Measurements from ENCODE around the gene FTH1.

The FTH1 gene

DNA sequence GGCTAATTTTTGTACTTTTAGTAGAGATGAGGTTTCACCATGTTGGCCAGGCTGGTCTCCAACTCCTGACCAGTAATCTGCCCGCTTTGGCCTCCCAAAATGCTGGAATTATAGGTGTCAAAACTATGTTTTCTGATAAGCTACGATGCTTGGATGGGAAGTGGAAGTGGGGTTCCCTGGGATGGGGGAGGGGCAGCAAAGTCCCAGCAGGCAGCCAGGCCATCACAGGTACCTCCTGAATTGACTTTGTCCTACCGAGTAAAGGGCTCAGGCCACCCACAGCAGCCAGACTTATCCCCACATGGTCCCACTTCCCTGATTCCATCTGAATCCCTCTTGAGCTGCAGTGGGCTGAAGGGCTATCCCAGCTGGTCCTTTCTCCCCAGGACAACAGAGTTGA, 6.9 kb downstream of the FTH1 start:
- no peak for DNase-seq (ENCODE audit: extremely low read depth, low read depth)
- TF ChIP-seq, protein P1, sequence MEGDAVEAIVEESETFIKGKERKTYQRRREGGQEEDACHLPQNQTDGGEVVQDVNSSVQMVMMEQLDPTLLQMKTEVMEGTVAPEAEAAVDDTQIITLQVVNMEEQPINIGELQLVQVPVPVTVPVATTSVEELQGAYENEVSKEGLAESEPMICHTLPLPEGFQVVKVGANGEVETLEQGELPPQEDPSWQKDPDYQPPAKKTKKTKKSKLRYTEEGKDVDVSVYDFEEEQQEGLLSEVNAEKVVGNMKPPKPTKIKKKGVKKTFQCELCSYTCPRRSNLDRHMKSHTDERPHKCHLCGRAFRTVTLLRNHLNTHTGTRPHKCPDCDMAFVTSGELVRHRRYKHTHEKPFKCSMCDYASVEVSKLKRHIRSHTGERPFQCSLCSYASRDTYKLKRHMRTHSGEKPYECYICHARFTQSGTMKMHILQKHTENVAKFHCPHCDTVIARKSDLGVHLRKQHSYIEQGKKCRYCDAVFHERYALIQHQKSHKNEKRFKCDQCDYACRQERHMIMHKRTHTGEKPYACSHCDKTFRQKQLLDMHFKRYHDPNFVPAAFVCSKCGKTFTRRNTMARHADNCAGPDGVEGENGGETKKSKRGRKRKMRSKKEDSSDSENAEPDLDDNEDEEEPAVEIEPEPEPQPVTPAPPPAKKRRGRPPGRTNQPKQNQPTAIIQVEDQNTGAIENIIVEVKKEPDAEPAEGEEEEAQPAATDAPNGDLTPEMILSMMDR (IDR thresholded peaks at IDR 0.05; ENCODE audit: low read depth, low read length): no peak

DNA sequence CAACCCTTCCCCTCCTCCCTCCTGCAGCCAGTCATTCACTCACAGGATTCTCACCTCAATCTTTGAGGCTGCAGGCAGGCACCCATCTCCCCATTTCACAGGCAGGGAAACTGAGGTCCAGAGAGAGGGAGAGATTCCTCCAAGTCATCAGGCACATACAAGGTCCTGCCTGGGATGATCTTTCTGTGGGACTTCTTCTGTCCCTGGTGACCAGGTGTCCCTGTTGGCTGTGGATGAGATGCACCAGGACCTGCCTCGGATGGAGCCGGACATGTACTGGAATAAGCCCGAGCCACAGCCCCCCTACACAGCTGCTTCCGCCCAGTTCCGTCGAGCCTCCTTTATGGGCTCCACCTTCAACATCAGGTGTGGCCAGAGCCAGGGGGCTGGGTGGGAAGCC, 7.8 kb downstream of the FTH1 start:
- TF ChIP-seq, protein P1 (IDR thresholded peaks at IDR 0.05; ENCODE audit: low read depth, low read length): no peak
- no peak for DNase-seq (ENCODE audit: extremely low read depth, low read depth)

DNA sequence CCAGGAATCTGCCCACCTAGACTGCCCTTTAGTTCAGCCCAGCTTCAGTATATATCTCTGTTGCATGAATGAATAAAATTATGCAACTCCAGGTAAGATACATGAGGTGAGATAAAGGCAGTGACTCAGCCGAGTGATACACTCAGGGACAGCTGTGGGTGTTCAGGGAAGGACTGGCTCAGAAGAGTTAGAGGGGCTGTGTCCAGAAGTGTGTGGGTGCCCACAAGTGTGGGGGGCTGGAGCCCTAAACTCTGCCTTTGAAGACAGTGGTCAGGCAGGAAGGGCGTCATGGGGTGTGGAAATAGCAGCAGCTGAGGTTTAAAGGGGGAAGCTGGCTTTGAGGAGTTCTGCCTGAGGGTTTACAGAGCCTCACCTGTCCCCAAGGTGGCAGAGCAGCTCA, 8.3 kb downstream of the FTH1 start:
- TF ChIP-seq, protein P1 (IDR thresholded peaks at IDR 0.05; ENCODE audit: low read depth, low read length): no peak
- DNase-seq (ENCODE audit: extremely low read depth, low read depth): no peak

DNA sequence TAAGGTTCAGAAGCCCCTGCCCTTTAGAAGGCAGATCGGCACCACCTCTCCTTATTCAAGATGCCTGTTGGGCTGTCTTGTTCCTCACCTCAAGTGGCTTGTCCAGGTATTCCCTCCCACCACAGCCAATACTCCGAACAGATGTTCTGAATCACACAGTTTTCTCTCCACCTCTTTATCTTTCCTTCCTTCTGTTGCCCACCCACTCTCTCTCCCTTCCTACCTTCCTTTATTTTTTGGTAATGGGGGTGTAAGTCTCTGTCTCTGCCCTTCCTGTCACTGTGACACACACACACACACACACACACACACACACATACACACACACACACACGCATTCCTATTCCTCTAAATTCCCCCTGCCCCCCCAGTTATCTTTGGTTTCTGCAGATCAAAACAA, 8.8 kb downstream of the FTH1 start:
- DNase-seq (ENCODE audit: extremely low read depth, low read depth): no peak
- TF ChIP-seq, protein P1 (IDR thresholded peaks at IDR 0.05; ENCODE audit: low read depth, low read length): no peak

DNA sequence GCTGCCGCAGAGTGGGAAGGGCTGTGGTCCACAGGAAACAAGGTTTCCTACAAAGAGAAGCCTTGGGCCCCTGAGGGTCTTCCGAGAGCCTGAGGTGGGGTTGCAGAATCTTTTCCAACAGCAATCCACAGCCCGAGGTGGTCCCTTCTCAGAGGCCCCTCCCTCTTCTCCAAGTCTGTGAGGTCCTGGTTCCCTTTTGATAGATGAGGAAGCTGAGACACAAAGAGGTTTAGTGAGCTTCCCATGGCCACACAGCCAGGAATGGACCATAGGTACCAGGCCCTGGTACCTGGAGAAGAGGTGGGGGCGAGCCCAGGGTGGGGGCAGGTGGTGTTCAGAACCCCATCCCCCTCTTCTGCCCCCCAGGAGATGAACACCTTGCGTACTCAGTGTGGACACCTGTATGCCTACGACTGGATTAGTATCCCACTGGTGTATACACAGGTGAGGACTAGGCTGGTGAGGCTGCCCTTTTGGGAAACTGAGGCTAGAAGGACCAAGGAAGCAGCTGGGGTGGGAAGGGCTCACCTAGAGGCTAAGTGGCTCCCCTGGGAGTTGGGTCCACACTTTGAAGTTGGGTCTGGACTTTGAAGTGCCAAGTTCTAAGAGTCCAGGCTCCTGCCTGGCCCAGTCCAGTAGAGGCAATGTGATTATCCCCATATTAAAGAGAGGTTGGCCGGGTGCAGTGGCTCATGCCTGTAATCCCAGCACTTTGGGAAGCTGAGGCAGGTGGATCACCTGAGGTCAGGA, 10.2 kb downstream of the FTH1 start:
- TF ChIP-seq, protein P1 (IDR thresholded peaks at IDR 0.05; ENCODE audit: low read depth, low read length): no peak
- DNase-seq (ENCODE audit: extremely low read depth, low read depth): no peak

DNA sequence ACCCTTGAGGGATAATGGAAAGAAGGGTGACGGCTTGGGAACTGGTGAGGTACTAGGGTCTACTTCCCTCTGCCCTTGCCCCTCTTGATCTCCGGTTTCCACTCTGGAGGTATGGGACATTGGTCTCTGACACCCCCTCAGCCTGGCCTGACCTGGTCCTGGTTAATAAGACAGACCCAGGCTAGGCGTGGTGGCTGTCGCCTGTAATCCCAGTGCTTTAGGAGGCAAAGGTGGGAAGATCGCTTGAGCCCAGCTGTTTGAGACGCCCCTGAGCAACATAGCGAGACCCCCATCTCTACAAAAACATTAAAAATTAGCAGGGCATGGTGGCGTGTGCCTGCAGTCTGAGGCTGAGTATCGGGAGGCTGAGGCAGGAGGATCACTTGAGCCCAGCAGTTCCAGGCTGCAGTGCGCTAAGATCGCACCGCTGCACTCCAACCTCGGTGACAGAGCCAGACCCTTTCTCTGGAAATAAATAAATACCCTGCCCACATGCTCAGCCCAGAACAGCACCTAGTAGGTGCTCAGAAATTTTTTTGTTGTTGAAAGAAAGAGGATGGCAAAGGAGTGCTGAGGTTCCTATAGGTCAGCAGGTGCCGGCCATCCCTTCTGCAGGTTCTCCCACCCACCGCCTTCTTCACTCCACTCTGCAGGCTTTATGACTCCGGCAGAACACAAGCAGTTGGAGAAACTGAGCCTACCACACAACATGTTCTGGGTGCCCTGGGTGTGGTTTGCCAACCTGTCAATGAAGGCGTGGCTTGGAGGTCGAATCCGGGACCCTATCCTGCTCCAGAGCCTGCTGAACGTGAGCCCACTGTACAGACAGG, 11.0 kb downstream of the FTH1 start:
- TF ChIP-seq, protein P1 (IDR thresholded peaks at IDR 0.05; ENCODE audit: low read depth, low read length): no peak
- no peak for DNase-seq (ENCODE audit: extremely low read depth, low read depth)
